ENCODE measurements around the gene ZBTB40. TPM values are rescaled to one million over a fixed set of nuclear protein-coding genes. Genes with fewer than 3 reads are reported as not detected.

ZBTB40 gene
- total RNA-seq, 2 donors from 2014 or later, result 20.2 to 24.8 TPM

DNA sequence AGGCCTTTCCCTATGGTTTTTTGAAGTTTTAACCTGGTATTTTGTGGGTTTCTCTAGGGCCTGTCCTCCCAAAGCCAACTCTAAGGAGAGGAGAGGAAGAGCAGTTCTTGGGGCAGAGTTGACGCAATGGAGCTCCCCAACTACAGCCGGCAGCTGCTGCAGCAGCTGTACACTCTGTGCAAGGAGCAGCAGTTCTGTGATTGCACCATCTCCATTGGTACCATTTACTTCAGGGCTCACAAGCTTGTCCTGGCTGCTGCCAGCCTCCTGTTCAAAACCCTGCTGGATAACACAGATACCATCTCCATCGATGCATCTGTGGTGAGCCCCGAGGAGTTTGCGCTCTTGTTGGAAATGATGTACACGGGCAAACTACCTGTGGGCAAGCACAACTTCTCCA lies 38.2 kb downstream of the ZBTB40 start:
- peaks cover 4% of the 10 kb centered on the region for H3K4me1 Mint-ChIP-seq (ENCODE audit: low read depth)
- no peak for ATAC-seq (replicated peaks in 1 of 2)
- DNase-seq, result no peak
- H3K4me3 Mint-ChIP-seq, result no peak overlapping the region
- H3K27me3 Mint-ChIP-seq (ENCODE audit: low read depth), result no peaks in the 10 kb centered on the region
- peaks cover 1 to 3% of the 10 kb centered on the region in 2 donors for H3K36me3 Mint-ChIP-seq (ENCODE audit: insufficient read depth in 2 of 2)
- H3K27ac Mint-ChIP-seq, result no peak overlapping the region
- peaks cover 1 to 3% of the 10 kb centered on the region in 2 donors for H3K9me3 Mint-ChIP-seq

DNA sequence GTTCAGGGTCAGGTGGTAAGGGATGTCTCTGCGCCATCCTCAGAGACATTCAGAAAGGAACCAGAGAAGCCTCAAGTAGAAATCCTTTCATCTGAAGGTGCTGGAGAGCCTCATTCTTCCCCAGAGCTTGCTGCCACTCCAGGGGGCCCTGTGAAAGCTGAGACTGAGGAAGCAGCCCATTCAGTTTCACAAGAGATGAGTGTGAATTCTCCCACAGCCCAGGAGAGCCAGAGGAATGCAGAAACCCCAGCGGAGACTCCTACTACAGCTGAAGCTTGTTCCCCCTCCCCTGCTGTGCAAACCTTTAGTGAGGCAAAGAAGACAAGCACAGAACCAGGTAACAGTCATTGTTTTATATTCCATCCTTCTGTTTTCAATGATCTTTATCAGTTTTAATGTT lies 38.7 kb downstream of the ZBTB40 start:
- Mint-ChIP-seq H3K4me3 (no peak overlapping the region), H3K36me3 (ENCODE audit: insufficient read depth in 2 of 2) (peaks cover 1 to 3% of the 10 kb centered on the region in 2 donors), H3K27ac (no peak overlapping the region), H3K9me3 (peaks cover 1% of the 10 kb centered on the region in 2 donors), H3K4me1 (ENCODE audit: low read depth) (no peaks in the 10 kb centered on the region), H3K27me3 (ENCODE audit: low read depth) (no peaks in the 10 kb centered on the region)
- DNase-seq (no peak), ATAC-seq (replicated peaks in 1 of 2) (no peak)

DNA sequence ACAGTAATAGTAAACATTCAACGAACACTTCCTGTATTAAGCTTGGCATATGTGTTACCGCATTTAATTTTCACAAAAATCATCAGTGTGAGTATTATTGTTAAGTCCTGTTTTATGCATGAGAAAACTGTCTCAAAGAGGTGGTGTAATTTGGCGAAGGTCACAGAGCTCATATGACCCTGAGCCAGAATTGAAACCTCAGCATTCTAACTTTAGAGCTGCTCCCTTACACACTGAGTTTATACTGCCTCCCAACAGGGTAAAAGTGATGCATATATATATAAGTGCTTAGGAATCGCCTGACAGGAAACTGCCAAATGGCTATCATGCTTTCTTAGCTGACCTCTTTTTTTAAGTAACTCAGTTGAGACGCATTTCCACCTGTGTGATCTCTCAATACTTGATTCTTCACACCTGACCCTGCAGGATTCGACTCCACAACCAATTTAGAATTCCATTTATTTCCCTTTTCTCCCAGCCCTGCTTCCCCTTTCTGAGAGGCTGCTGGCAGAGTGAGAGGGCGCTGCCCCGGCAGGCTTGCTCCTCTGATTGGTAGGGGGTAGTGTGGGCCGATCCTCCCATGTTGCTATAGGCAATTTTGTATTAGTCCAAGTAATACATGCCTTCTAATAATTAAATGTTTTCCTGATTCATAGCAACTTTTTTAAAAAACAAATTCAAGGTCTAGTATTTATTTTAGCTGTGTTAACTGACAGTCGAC lies 40.5 kb downstream of the ZBTB40 start:
- no peaks in the 10 kb centered on the region for H3K9me3 Mint-ChIP-seq
- H3K4me3 Mint-ChIP-seq, result no peak overlapping the region
- no peaks in the 10 kb centered on the region for H3K27me3 Mint-ChIP-seq (ENCODE audit: low read depth)
- H3K4me1 Mint-ChIP-seq (ENCODE audit: low read depth), result no peaks in the 10 kb centered on the region
- H3K36me3 Mint-ChIP-seq (ENCODE audit: insufficient read depth in 2 of 2), result peaks cover 0 to 2% of the 10 kb centered on the region in 2 donors
- DNase-seq, result no peak
- no peak overlapping the region for H3K27ac Mint-ChIP-seq
- no peak for ATAC-seq (replicated peaks in 1 of 2)

DNA sequence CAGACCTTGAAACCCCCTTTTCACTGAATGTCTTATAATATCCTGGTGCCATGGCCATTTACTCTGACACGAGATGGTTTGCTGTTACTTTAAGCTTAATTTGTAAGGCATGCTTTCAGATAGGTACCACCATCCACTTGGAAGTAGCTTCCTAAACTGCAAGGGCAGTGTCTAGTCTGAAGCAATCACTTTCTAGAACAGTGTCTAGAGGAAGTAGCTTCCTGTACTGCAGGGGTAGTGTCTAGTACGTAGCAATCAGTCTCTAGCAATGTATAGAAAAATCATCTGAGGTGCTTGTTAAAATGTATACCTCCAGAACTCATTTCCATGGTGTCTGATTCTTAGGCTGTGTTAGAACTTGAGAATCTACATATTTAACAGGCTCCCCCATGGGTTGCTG lies 42.5 kb downstream of the ZBTB40 start:
- Mint-ChIP-seq H3K4me1 (ENCODE audit: low read depth) (no peaks in the 10 kb centered on the region), H3K9me3 (no peaks in the 10 kb centered on the region)
- no peak for ATAC-seq (replicated peaks in 1 of 2)

DNA sequence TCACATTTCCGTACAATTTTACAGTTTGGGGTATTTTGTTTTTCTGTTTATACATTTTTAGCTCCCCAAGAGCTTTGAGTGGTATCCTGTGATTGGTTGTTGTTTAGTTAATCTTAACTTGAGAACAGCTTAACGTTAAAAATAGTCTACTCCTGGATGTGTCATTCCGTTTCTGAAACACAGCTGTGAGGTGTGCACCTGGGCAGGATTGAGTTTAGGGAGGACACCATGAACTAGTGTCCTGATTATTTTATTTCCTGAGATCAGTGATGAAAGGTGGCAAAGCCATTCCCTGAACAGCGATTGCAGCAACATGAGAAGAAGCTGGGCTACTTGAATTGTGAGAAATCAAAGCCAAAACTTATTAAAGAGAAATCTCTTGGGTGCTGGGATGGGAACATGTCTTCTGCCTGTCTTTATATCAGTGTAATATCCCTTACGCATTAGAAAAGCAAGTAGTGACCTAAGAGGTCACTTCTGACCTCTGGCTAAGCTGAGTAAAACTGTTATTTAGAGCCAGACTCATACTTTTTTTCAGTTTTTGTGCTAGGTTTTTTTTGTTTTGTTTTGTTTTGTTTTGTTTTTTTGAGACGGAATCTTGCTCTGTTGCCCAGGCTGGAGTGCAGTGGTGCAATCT lies 43.4 kb downstream of the ZBTB40 start:
- H3K9me3 Mint-ChIP-seq, result no peaks in the 10 kb centered on the region

More for the DNA sequence above, 42.5 kb downstream of the ZBTB40 start:
- no peak for DNase-seq
- Mint-ChIP-seq H3K36me3 (ENCODE audit: insufficient read depth in 2 of 2) (peaks cover 0 to 2% of the 10 kb centered on the region in 2 donors), H3K4me3 (no peak overlapping the region), H3K27ac (no peak overlapping the region), H3K27me3 (ENCODE audit: low read depth) (no peaks in the 10 kb centered on the region)

DNA sequence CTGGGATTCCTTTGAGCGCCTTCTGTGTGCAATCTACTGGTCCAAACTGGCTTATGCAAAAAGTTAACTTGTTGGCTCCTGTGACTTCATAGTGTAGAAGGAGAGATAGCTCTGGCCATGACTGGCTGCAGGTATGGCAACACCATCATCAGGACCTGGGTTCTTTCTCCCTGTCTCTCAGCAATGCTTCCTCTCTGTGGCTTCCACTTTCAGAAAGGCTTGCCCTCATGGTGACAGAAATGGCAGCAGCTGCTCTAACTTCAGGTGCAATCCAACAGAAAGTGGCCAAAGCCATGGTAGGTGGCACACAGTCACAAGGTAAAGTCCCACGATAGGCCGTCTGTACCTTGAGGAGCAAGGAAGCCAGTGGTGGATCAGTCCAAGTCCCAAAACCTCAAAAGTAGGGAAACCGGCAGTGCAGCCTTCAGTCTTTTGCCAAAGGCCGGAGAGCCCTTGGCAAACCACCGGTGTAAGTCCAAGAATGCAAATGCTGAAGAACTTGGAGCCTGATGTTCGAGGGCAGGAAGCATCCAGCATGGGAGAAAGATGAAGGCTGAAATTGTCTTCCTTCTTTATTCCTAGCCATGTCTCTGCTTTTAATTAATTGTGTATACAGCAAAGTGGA lies 45.0 kb downstream of the ZBTB40 start:
- Mint-ChIP-seq H3K27ac (no peak overlapping the region), H3K27me3 (ENCODE audit: low read depth) (no peaks in the 10 kb centered on the region), H3K4me3 (no peak overlapping the region), H3K36me3 (ENCODE audit: insufficient read depth in 2 of 2) (peaks cover 0 to 2% of the 10 kb centered on the region in 2 donors), H3K9me3 (no peaks in the 10 kb centered on the region), H3K4me1 (ENCODE audit: low read depth) (no peaks in the 10 kb centered on the region)
- DNase-seq (no peak), ATAC-seq (replicated peaks in 1 of 2) (no peak)

More for the DNA sequence above, 43.4 kb downstream of the ZBTB40 start:
- no peak for ATAC-seq (replicated peaks in 1 of 2)
- no peak overlapping the region for H3K27ac Mint-ChIP-seq
- no peak overlapping the region for H3K4me3 Mint-ChIP-seq
- no peaks in the 10 kb centered on the region for H3K4me1 Mint-ChIP-seq (ENCODE audit: low read depth)
- H3K27me3 Mint-ChIP-seq (ENCODE audit: low read depth), result no peaks in the 10 kb centered on the region
- peaks cover 0 to 2% of the 10 kb centered on the region in 2 donors for H3K36me3 Mint-ChIP-seq (ENCODE audit: insufficient read depth in 2 of 2)
- DNase-seq, result no peak

DNA sequence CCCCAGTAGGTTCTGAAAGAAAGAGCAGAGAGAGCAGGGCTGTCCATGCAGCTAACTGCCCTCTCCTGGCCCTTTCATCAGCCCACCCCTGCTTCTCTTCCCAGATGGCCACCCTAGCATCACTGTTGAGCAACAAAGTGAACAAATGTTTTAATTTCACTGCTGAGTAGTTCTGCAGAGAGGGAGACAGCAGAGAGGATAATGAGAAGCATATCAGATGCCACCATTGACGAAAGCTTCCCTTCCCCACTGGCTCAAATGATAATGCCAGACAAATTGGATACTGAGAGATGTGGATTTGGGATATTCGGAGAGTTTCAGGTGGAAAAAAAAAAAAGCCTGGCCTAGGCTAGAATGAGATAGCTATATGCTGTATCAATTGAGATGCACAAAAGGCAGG lies 46.8 kb downstream of the ZBTB40 start:
- no peak overlapping the region for H3K4me3 Mint-ChIP-seq
- ATAC-seq (replicated peaks in 1 of 2) (no peak), DNase-seq (no peak)
- peaks cover 0 to 2% of the 10 kb centered on the region in 2 donors for H3K36me3 Mint-ChIP-seq (ENCODE audit: insufficient read depth in 2 of 2)
- no peaks in the 10 kb centered on the region for H3K9me3 Mint-ChIP-seq
- no peak overlapping the region for H3K27ac Mint-ChIP-seq
- no peaks in the 10 kb centered on the region for H3K4me1 Mint-ChIP-seq (ENCODE audit: low read depth)
- no peaks in the 10 kb centered on the region for H3K27me3 Mint-ChIP-seq (ENCODE audit: low read depth)

DNA sequence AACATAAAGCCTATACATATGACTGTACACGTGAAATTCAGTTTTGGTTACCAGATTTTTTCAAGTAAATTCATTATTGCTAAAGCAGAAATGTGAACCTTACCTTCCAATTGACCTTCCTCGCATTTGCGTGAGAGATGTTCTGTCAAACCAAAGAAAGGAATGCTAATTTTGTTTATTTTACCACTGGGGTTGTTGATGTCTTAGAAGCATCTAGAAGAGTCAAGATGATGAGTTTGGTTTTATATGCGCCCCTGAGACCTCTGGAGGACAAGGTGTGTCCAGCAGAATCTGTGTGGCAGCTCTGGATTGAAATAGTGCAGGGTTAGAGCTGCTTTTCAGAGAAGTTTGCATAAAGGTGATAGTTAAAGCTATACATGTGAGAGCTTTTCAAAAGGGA lies 48.4 kb downstream of the ZBTB40 start:
- Mint-ChIP-seq H3K36me3 (ENCODE audit: insufficient read depth in 2 of 2) (peaks cover 0 to 2% of the 10 kb centered on the region in 2 donors), H3K27ac (no peak overlapping the region)

DNA sequence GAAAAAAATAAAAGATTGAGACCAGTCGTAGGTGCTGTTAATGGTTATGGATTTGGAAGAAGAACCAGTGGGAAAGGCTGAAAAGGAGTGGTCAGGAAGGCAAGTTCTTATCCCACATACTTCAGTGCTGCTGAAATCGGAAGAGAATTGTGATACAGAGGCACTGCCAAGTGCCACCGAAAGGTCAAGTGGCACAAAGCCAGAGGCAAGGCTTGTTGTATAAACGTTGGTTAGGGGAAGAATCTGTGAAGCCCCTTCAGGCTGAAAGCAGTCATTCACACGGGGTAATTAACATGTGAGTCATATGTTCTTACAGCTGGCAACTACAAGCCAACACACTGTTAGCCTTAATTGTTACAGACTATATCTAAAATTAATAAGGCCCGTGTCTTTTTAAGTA lies 48.8 kb downstream of the ZBTB40 start:
- DNase-seq (no peak), ATAC-seq (replicated peaks in 1 of 2) (no peak)
- Mint-ChIP-seq H3K27me3 (ENCODE audit: low read depth) (no peaks in the 10 kb centered on the region), H3K27ac (no peak overlapping the region), H3K4me3 (no peak overlapping the region), H3K36me3 (ENCODE audit: insufficient read depth in 2 of 2) (peaks cover 0 to 2% of the 10 kb centered on the region in 2 donors), H3K9me3 (no peaks in the 10 kb centered on the region), H3K4me1 (ENCODE audit: low read depth) (no peaks in the 10 kb centered on the region)

More for the DNA sequence above, 48.4 kb downstream of the ZBTB40 start:
- Mint-ChIP-seq H3K27me3 (ENCODE audit: low read depth) (no peaks in the 10 kb centered on the region), H3K4me3 (no peak overlapping the region), H3K4me1 (ENCODE audit: low read depth) (no peaks in the 10 kb centered on the region), H3K9me3 (no peaks in the 10 kb centered on the region)
- no peak for ATAC-seq (replicated peaks in 1 of 2)
- DNase-seq, result no peak

DNA sequence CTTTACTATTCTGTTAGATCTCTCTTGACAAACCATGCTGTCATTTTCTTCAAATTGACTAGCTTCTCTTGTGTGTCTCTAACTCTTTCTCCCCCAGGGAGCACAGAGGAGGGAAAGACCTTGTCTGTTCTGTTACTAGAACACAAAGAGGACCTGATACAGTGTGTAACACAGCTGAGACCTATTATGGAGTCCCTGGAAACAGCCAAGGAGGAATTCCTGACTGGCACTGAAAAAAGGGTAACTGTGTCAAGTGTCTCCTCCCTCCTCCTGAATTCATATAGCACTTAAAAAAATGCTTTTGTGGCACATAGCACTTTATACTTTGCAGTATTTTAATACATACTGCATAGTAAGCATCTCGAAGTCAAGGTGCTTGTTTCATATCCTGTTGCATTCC lies 50.6 kb downstream of the ZBTB40 start:
- H3K36me3 Mint-ChIP-seq (ENCODE audit: insufficient read depth in 2 of 2), result peaks cover 0 to 1% of the 10 kb centered on the region in 2 donors

DNA sequence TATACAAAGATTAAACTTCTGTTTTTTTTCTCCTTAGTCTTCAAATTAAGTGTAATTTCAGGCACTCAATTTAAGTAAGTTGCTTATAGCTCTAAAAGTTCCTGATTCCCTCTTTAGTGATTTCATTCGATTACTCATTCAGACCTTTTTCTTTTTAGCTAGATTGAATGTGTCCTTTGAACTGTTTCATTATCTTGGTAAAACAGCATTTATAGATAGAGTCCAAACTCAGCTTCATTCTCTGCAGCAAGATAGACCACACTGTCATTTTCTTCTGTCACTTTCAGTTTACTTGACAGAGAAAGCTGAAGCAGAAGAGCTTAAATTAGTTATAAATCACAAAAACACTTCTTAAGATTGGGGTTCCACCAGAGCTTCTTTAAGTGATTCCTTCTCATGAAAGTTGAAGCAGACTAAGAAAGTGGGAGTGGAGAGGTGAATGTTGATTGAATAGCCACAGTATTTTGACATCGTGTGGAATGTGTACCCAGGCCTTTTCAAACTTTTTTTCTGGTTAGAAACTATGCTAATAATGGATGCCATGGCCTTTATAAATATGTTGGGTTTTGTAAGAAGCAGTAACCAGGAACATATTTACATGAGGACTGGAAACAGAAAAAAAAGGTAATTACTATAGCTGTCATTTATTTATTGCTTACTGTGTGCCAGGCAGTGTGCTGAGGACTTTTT lies 52.2 kb downstream of the ZBTB40 start:
- Mint-ChIP-seq H3K27ac (no peak overlapping the region), H3K4me1 (ENCODE audit: low read depth) (no peaks in the 10 kb centered on the region), H3K27me3 (ENCODE audit: low read depth) (no peaks in the 10 kb centered on the region), H3K9me3 (no peaks in the 10 kb centered on the region), H3K36me3 (ENCODE audit: insufficient read depth in 2 of 2) (peaks cover 1 to 4% of the 10 kb centered on the region in 2 donors), H3K4me3 (no peak overlapping the region)
- DNase-seq, result no peak
- no peak for ATAC-seq (replicated peaks in 1 of 2)

More for the DNA sequence above, 50.6 kb downstream of the ZBTB40 start:
- H3K27ac Mint-ChIP-seq, result no peak overlapping the region
- no peaks in the 10 kb centered on the region for H3K9me3 Mint-ChIP-seq
- H3K4me3 Mint-ChIP-seq, result no peak overlapping the region
- ATAC-seq (replicated peaks in 1 of 2), result no peak
- no peaks in the 10 kb centered on the region for H3K4me1 Mint-ChIP-seq (ENCODE audit: low read depth)
- no peaks in the 10 kb centered on the region for H3K27me3 Mint-ChIP-seq (ENCODE audit: low read depth)
- no peak for DNase-seq

DNA sequence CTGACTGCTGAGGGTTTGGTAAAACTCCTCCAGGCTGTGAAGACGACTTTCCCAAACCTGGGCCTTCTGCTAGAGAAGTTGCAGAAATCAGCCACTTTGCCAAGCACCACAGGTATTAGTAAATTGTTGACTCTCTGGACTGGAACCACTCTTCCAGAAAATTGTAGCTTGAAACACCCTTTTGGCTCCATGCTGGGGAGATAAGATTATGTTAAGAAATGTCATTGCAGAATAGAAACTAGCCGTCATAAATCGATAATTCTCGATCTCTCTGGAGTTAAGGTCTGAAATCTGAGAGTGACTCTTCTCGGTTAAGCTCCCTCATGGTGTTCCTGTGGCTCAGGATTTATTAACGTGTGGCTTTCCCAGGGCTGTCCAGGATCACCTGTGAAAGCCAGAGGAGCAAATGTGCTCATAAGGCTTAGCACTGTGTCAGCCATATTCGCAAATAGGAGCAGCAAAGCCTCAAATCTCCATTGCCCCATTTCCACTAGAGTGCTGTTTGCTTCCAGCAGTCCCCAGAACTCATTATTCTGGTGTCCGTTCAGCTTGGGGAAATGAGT lies 54.6 kb downstream of the ZBTB40 start:
- Mint-ChIP-seq H3K27ac (no peak overlapping the region), H3K36me3 (ENCODE audit: insufficient read depth in 2 of 2) (peaks cover 1 to 6% of the 10 kb centered on the region in 2 donors), H3K4me3 (no peak overlapping the region), H3K4me1 (ENCODE audit: low read depth) (no peaks in the 10 kb centered on the region), H3K9me3 (no peaks in the 10 kb centered on the region), H3K27me3 (ENCODE audit: low read depth) (no peaks in the 10 kb centered on the region)
- ATAC-seq (replicated peaks in 1 of 2) (no peak), DNase-seq (no peak)

DNA sequence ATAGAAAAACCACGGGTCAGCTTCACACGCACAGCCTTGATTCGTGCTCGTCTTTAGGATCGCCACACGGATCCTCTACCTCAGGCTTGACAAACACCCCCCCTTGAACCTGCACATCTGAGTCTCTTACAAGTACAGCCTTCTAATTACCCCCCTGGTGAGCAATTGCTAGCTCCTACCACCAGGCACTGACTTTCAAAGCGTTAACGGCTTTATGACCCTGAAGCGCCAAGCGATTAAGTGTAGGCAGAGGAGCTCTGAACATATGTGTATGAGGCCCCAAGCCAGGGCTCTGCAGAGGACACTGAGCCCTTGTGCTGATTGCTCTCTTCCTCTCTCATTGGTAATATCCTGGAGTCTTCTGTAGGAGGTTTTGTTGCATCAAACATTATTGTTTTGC lies 55.9 kb downstream of the ZBTB40 start:
- Mint-ChIP-seq H3K36me3 (ENCODE audit: insufficient read depth in 2 of 2) (peaks cover 1 to 6% of the 10 kb centered on the region in 2 donors), H3K4me1 (ENCODE audit: low read depth) (no peaks in the 10 kb centered on the region), H3K9me3 (no peaks in the 10 kb centered on the region), H3K4me3 (no peak overlapping the region), H3K27ac (peak overlapping the region; percentile 8), H3K27me3 (ENCODE audit: low read depth) (no peaks in the 10 kb centered on the region)
- ATAC-seq (replicated peaks in 1 of 2), result no peak
- no peak for DNase-seq

Measured in activated T-cell treated with anti-CD3 and anti-CD28 coated beads, Interleukin-2, amount 50 U/mL, for 72 hours (primary cell).